H1 (cell line): ENCODE measurements around the gene HM13.

Experiments
- CBX8 ChIP-seq: fragments of 300-800, 300-1000 bp; sonication (generic); IDR thresholded peaks from 2 replicates; pipeline ENCODE4 v1.7.1; 2016; ENCODE audit warnings: low read depth, low read length, borderline replicate concordance
- CHD1 ChIP-seq: IDR thresholded peaks from 2 replicates; pipeline ENCODE4 v1.6.1; 2012; ENCODE audit warnings: low read depth, low read length, improper control_type of control experiment
- EGR1 ChIP-seq: IDR thresholded peaks from 2 replicates; pipeline ENCODE4 v1.6.1; 2011; ENCODE audit warnings: low read depth, low read length, borderline replicate concordance
- EP300 ChIP-seq, 2 experiments: IDR thresholded peaks; 1 replicate in 1 of 2; 2 replicates in 1 of 2; pipeline ENCODE4 v1.6.1; 2011 to 2012; ENCODE audit warnings: low read depth in 2 of 2, low read length in 2 of 2, mild to moderate bottlenecking in 2 of 2, borderline replicate concordance in 1 of 2, inconsistent platforms in 1 of 2, moderate library complexity in 1 of 2
- POLR2A ChIP-seq, 2 experiments: IDR thresholded peaks; 1 replicate in 1 of 2; 2 replicates in 1 of 2; pipeline ENCODE4 v1.6.1; 2011; ENCODE audit warnings: low read depth in 2 of 2, low read length in 2 of 2, mild to moderate bottlenecking in 2 of 2; ENCODE audit errors: control extremely low read depth in 1 of 2
- POLR2AphosphoS5 ChIP-seq: IDR thresholded peaks from 2 replicates; pipeline ENCODE4 v1.6.1; 2011; ENCODE audit warnings: low read depth, low read length
- SP1 ChIP-seq: IDR thresholded peaks from 2 replicates; pipeline ENCODE4 v1.6.1; 2011; ENCODE audit warnings: low read depth, low read length
- SRF ChIP-seq: IDR thresholded peaks from 2 replicates; pipeline ENCODE4 v1.6.1; 2011; ENCODE audit warnings: mild to moderate bottlenecking, low read depth, low read length, moderate library complexity
- SUZ12 ChIP-seq: fragments of 200-600 bp; sonication (generic); IDR thresholded peaks from 2 replicates; pipeline ENCODE4 v1.6.1; 2012; ENCODE audit warnings: mild to moderate bottlenecking, inconsistent platforms, low read length, moderate library complexity, mixed read lengths
- TF ChIP-seq, protein P1 (sequence below), 3 experiments: IDR thresholded peaks; 1 replicate in 2 of 3; 2 replicates in 1 of 3; pipeline versions ENCODE4 v1.5.1 to v1.6.1; 2011; ENCODE audit warnings: low read length in 3 of 3, mild to moderate bottlenecking in 3 of 3, inconsistent platforms in 2 of 3, low read depth in 1 of 3, moderate library complexity in 1 of 3; ENCODE audit not compliant: insufficient read depth in 1 of 3; ENCODE audit errors: control extremely low read depth in 1 of 3

DNA sequence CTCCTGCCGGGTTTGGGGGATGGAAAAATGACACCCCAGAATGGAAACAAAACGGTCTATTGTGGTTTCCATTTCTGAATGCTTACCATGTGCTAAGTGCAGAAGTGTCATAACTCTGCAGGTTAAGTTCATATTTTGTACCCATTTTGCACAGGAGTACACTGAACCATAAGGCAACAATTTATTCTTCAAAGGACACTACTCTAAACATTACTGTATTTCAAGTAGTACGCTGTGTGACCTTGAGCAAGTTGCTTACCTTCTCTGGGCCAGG is 81.1 kb downstream of the HM13 start:
- no peak for TF ChIP-seq EGR1
- no peak for TF ChIP-seq POLR2A (IDR thresholded peaks at IDR 0.05; ENCODE audit: control extremely low read depth in 1 of 2, low read depth in 2 of 2, low read length in 2 of 2)
- no peak for TF ChIP-seq EP300 (IDR thresholded peaks at IDR 0.05; ENCODE audit: borderline replicate concordance in 1 of 2, low read depth in 2 of 2, low read length in 2 of 2)
- TF ChIP-seq SUZ12, result no peak
- TF ChIP-seq SRF, result no peak
- TF ChIP-seq, protein P1, sequence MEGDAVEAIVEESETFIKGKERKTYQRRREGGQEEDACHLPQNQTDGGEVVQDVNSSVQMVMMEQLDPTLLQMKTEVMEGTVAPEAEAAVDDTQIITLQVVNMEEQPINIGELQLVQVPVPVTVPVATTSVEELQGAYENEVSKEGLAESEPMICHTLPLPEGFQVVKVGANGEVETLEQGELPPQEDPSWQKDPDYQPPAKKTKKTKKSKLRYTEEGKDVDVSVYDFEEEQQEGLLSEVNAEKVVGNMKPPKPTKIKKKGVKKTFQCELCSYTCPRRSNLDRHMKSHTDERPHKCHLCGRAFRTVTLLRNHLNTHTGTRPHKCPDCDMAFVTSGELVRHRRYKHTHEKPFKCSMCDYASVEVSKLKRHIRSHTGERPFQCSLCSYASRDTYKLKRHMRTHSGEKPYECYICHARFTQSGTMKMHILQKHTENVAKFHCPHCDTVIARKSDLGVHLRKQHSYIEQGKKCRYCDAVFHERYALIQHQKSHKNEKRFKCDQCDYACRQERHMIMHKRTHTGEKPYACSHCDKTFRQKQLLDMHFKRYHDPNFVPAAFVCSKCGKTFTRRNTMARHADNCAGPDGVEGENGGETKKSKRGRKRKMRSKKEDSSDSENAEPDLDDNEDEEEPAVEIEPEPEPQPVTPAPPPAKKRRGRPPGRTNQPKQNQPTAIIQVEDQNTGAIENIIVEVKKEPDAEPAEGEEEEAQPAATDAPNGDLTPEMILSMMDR (IDR thresholded peaks at IDR 0.05; ENCODE audit: control extremely low read depth in 1 of 3, insufficient read depth in 1 of 3, low read depth in 1 of 3, low read length in 3 of 3), result no peak
- no peak for TF ChIP-seq CBX8
- TF ChIP-seq POLR2AphosphoS5, result no peak
- TF ChIP-seq CHD1, result no peak
- TF ChIP-seq SP1, result no peak
